Caco-2 (cell line): Measurements from ENCODE around the gene DNM2. TPM values are rescaled to one million over a fixed set of nuclear protein-coding genes. Genes with fewer than 3 reads are reported as not detected.

ENCODE experiments used
- BruUV-seq: library from RNA; stranded (reverse); fragments of 400-500 nt; replicated peaks from 2 replicates; lab custom pipeline; 2021; lab: Mats Ljungman, UMichigan
- CTCF ChIA-PET: fragments of 300-600 bp; sonication (Branson Sonifier 250); formaldehyde crosslinking; loops from one replicate; lab custom pipeline; 2022; ENCODE audit warnings: antibody characterized with exemption; lab: Charles Lee
- POLR2A ChIA-PET: fragments of 300-600 bp; sonication (Branson Sonifier 250); formaldehyde crosslinking; loops from one replicate; lab custom pipeline; 2022; ENCODE audit warnings: antibody characterized with exemption; lab: Charles Lee
- DNase-seq, 2 experiments: peaks; one replicate each; pipeline versions ENCODE4 v3.0.0 to v3.0.0-alpha.2; 2020 to 2022
- H3K27me3 ChIP-seq: replicated peaks from 2 replicates; pipeline ENCODE4 v1.6.0; 2011; ENCODE audit warnings: low read length; ENCODE audit not compliant: control insufficient read depth, insufficient read depth
- H3K36me3 ChIP-seq: 2 replicates; pipeline ENCODE4 v1.5.1; 2011; ENCODE audit warnings: low read length; ENCODE audit not compliant: control insufficient read depth, insufficient read depth
- H3K4me1 ChIP-seq: fragments of 250-450 bp; sonication (Bioruptor Pico); 2 replicates; pipeline ENCODE4 v1.5.1; 2020; ENCODE audit warnings: mild to moderate bottlenecking
- H3K4me3 ChIP-seq: 2 replicates; pipeline ENCODE4 v1.5.1; 2011; ENCODE audit warnings: low read depth, mild to moderate bottlenecking, control low read depth, low read length
- H3K9me3 ChIP-seq: fragments of 250-450 bp; sonication (Bioruptor Pico); 2 replicates; pipeline ENCODE4 v1.5.1; 2020; ENCODE audit warnings: mild to moderate bottlenecking, moderate library complexity
- H3K27ac Mint-ChIP-seq: one replicate; pipeline ENCODE4 v1.8.0; 2022; ENCODE audit warnings: mixed read lengths; ENCODE audit not compliant: unreplicated experiment
- H3K27me3 Mint-ChIP-seq: one replicate; pipeline ENCODE4 v1.8.0; 2022; ENCODE audit warnings: mixed read lengths; ENCODE audit not compliant: insufficient read depth, unreplicated experiment
- H3K36me3 Mint-ChIP-seq: one replicate; pipeline ENCODE4 v1.8.0; 2022; ENCODE audit warnings: mild to moderate bottlenecking, mixed read lengths; ENCODE audit not compliant: insufficient read depth, unreplicated experiment
- H3K4me1 Mint-ChIP-seq: one replicate; pipeline ENCODE4 v1.8.0; 2022; ENCODE audit warnings: low read depth, mixed read lengths; ENCODE audit not compliant: unreplicated experiment
- H3K4me3 Mint-ChIP-seq: one replicate; pipeline ENCODE4 v1.8.0; 2022; ENCODE audit warnings: mild to moderate bottlenecking, moderate library complexity, mixed read lengths; ENCODE audit not compliant: unreplicated experiment
- H3K9me3 Mint-ChIP-seq: one replicate; pipeline ENCODE4 v1.8.0; 2022; ENCODE audit warnings: mixed read lengths; ENCODE audit not compliant: unreplicated experiment
- CTCF ChIP-seq, 2 experiments: fragments of 200-600 bp in 1 of 2; IDR thresholded peaks; 1 replicate in 1 of 2; 2 replicates in 1 of 2; pipeline versions ENCODE4 v1.5.1 to v1.8.0; 2011 to 2022; ENCODE audit warnings: antibody characterized with exemption in 1 of 2, control low read depth in 1 of 2, inconsistent platforms in 1 of 2, low read depth in 1 of 2, low read length in 1 of 2, mild to moderate bottlenecking in 1 of 2, moderate library complexity in 1 of 2; ENCODE audit not compliant: insufficient read depth in 1 of 2, severe bottlenecking in 1 of 2, unreplicated experiment in 1 of 2
- intact Hi-C: fragments of 100-400 bp; cut with micrococcal nuclease; formaldehyde crosslinking; loops from one replicate; pipeline ENCODE4 v1.10.0; 2022; ENCODE audit not compliant: unreplicated experiment
- total RNA-seq: library from RNA; stranded (reverse); gene quantifications from 2 replicates; pipeline ENCODE4 v1.2.3, GENCODE V29; 2022

Gene DNM2
- total RNA-seq, 1 experiment from 2014 or later = 137 TPM

GRCh38 chr19:10727685-10728201 lies 9.9 kb downstream of the DNM2 start:
- Histone ChIP-seq H3K4me1 (no peaks in the 10 kb centered on the region), H3K36me3 (no peaks in the 10 kb centered on the region; the same call in 1 of the 2 replicates), H3K9me3 (no peaks in the 10 kb centered on the region), H3K27me3 (no peaks in the 10 kb centered on the region), H3K4me3 (no peak overlapping the region)
- Mint-ChIP-seq H3K27me3 (no peaks in the 10 kb centered on the region), H3K4me1 (no peaks in the 10 kb centered on the region), H3K4me3 (no peak overlapping the region), H3K9me3 (no peaks in the 10 kb centered on the region), H3K27ac (no peak overlapping the region), H3K36me3 (peaks cover 32% of the 10 kb centered on the region)
- CTCF ChIA-PET = interaction anchor here (1.3 kb wide), 1 partner anchor 11 kb away, joined by 3 read pairs; no protein-coding TSS in a partner anchor
- TF ChIP-seq CTCF (IDR thresholded peaks at IDR 0.05; ENCODE audit: insufficient read depth in 1 of 2, low read depth in 1 of 2, low read length in 1 of 2, severe bottlenecking in 1 of 2, unreplicated experiment in 1 of 2) = no peak
- POLR2A ChIA-PET = no interaction called here
- intact Hi-C loops = no loop called here
- no peak for DNase-seq
- no TSS peak for BruUV-seq

GRCh38 chr19:10729411-10729810 lies 11.5 kb downstream of the DNM2 start:
- no peak for DNase-seq
- no peaks in the 10 kb centered on the region for H3K9me3 ChIP-seq
- H3K4me1 ChIP-seq = no peaks in the 10 kb centered on the region
- CTCF ChIA-PET = no interaction called here
- no TSS peak for BruUV-seq
- POLR2A ChIA-PET = no interaction called here
- no peaks in the 10 kb centered on the region for H3K27me3 ChIP-seq
- H3K27me3 Mint-ChIP-seq = no peaks in the 10 kb centered on the region
- TF ChIP-seq CTCF (IDR thresholded peaks at IDR 0.05; ENCODE audit: insufficient read depth in 1 of 2, low read depth in 1 of 2, low read length in 1 of 2, severe bottlenecking in 1 of 2, unreplicated experiment in 1 of 2) = no peak
- no peaks in the 10 kb centered on the region for H3K4me1 Mint-ChIP-seq
- no peak overlapping the region for H3K4me3 Mint-ChIP-seq
- H3K36me3 ChIP-seq = no peaks in the 10 kb centered on the region; the same call in 1 of the 2 replicates
- H3K4me3 ChIP-seq = no peak overlapping the region
- H3K36me3 Mint-ChIP-seq = peaks cover 33% of the 10 kb centered on the region
- no peaks in the 10 kb centered on the region for H3K9me3 Mint-ChIP-seq
- no peak overlapping the region for H3K27ac Mint-ChIP-seq
- intact Hi-C loops = no loop called here

GRCh38 chr19:10730932-10731331 lies 13.1 kb downstream of the DNM2 start:
- Mint-ChIP-seq H3K36me3 (peaks cover 35% of the 10 kb centered on the region), H3K9me3 (no peaks in the 10 kb centered on the region), H3K27me3 (no peaks in the 10 kb centered on the region), H3K27ac (no peak overlapping the region), H3K4me1 (no peaks in the 10 kb centered on the region), H3K4me3 (no peak overlapping the region)
- ChIA-PET POLR2A (no interaction called here), CTCF (interaction anchor here (0.6 to 1.4 kb wide), 2 partner anchors 13 to 17 kb away, joined by 3 to 4 read pairs; partner anchors contain the start of gene DNM2)
- intact Hi-C loops = no loop called here
- H3K9me3 ChIP-seq = no peaks in the 10 kb centered on the region
- H3K36me3 ChIP-seq = no peaks in the 10 kb centered on the region; the same call in 1 of the 2 replicates
- H3K4me3 ChIP-seq = no peak overlapping the region
- no peak for TF ChIP-seq CTCF (IDR thresholded peaks at IDR 0.05; ENCODE audit: insufficient read depth in 1 of 2, low read depth in 1 of 2, low read length in 1 of 2, severe bottlenecking in 1 of 2, unreplicated experiment in 1 of 2)
- no peaks in the 10 kb centered on the region for H3K27me3 ChIP-seq
- no peaks in the 10 kb centered on the region for H3K4me1 ChIP-seq
- DNase-seq = no peak
- no TSS peak for BruUV-seq
